RPMI8226 (cell line): ENCODE results near the gene CEP19.
"Not testable (repeated sequence)": the region's sequence is repeated elsewhere in the genome, so short reads cannot be mapped to it uniquely, and the experiment has no call there.

Experiments used
- DNase-seq: peaks from one replicate; pipeline ENCODE4 v3.0.0-alpha.2; 2015

CEP19 gene

DNA sequence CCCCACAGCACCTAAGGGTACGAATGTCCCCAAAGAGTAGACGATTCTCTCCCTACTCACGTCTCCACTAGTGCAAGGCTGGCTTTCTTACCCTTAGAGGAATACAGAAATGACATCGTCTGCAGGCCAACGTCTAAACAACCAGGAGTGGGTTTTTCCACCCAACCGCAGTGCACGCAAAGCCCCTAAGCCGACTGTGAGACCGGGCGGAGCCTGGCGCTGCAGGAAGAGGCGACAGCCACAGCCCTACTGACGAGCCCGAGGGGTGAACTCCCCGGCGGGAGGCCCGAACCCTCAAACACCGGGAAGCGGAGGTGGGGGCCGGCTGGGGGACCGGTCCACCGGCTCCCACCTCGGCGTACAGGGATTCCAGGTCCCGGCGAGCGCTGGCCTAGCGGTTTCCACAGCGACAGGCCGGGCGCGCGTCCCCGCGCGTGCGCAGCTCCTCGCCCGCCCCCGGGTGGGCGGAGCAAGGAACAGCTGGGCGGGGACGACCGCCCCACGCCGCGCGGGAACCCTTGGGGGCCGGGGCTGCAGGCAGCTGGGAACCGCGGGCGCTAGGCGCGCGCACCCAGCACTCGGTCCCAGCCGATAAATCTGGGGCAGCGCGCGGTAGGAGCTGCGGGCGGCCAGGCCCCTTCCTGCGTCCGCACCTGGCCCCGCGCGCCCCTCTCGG lies at the start of gene CEP19, which contains the start of gene PIGX:
TSS of gene CEP19 (minus strand) at position 413 of the 676 bp plus-strand sequence. CDS start 3,593 bp downstream, outside the sequence.
TSS of gene PIGX (plus strand) at position 540 of the 676 bp plus-strand sequence.
- DNase-seq, result peak; percentile 93

DNA sequence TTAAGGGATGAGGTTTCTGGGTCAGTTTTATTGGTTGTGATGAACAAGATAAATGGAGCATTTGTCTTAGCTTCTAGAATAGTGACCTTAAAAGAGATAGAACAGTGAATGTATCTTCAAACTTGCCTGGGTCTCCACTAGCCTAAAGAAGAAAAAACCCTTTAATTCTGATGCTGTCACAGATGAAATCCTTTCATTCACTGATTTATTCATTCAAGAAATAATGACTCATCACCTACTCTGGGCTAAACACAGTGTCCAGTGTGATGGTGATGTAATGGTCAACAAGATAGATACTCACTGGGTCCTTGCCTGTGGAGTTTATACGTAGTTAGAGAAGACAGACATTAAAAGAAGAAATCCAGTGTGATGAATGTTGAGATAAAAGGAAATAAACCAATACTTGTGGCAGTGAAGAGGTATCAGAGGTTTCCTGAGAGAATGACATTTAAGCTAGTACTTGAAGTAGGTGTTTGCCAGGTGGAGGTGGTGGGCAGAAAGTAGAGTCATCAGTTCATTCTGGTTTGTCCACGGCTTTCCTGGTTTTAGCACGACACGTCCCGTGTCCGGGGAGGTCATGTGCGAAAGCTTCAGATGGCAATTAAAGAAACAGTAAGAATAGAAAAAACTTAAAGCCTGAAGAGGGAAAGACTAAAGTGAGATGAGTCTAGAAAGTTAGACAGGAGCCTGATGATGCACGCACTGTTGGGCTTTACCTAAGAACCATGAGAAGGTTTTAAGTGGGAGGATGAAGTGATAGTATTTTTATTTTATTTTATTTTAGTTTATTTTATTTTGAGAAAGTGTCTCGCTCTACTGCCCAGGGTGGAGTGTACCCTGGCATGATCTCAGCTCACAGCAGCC lies 46.1 kb upstream of the CEP19 start:
- DNase-seq, result no peak

GRCh38 chr3:196756732-196757131 lies 44.7 kb upstream of the CEP19 start:
- DNase-seq, result no peak

- DNase-seq, result no peak
These were observed 42.3 kb upstream of the CEP19 start for GRCh38 chr3:196754091-196754981.

DNA sequence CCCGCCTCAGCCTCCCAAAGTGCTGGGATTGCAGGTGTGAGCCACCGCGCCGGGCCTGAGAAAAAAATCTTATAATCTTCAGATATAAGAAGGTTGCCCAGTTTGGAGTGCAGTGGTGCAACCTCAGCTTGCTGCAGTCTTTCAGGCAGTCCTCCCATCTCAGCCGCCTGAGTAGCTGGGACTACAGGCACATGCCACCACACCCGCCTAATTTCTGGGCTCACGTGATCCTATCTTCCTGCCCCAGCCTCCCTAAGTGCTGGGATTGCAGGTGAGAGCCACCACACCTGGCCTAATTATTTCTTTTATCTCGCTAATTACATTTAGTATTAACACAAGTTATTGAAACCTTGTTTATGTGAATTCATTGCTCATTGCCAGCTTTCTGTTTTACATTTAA lies 41.2 kb upstream of the CEP19 start:
- DNase-seq, result no peak

DNA sequence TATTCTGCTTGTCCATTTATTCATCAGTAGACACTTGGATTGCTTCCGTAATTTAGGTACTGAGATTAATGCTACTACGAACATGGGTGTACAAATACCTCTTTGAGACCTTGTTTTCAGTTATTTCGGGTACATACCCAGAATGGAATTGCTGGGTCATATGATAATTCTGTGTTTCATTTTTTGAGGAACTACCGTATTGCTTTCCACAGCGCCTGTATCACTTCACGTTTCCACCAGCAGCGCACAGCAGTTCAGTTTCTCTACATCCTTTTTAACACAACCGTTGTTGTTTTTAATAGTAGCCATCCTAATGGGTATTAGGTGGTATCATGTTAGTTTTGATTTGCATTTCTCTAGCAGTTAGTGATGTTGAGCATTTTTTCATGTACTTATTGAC lies 37.1 kb upstream of the CEP19 start:
- DNase-seq, result no peak

GRCh38 chr3:196743569-196743968 lies 31.5 kb upstream of the CEP19 start:
- DNase-seq, result not testable (repeated sequence)

GRCh38 chr3:196741249-196741889 lies 29.3 kb upstream of the CEP19 start:
- DNase-seq, result no peak

DNA sequence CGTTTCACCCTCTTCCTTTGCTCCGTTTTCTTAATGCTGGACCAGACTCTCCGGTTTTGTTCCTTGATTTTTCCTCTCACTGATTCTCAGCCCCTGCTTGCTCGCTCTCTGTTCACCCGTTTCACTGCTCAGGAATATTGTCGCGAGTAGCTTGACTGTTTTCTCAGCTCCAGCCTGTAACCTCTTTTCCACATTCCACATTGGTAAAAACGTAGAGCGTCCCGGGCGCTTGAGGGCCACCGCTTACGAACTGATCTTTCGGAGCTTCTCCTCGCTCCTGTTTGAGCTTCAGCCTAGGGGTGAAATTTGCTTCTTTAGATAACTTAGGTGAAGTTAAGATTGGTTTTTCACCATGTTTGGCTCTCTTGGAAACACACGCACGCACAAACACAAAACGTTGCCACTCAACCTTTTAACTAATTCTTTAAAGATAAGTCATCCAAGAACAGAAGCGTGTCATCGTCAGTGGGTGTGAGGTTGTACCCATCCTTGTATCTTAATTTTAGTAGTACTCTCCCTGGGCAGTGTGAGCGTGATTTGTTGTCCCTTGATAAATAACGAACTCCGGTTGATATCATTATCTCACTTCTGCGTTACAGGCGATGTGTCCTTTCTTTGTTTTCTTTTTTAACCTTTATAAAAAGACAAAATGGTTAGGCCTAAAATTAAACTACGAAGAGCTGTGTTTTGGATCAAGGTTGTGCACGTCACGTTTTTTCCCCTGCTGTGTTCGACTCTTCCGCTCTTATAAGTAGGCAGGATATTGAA lies 28.6 kb upstream of the CEP19 start:
- peak; percentile 46 for DNase-seq

DNA sequence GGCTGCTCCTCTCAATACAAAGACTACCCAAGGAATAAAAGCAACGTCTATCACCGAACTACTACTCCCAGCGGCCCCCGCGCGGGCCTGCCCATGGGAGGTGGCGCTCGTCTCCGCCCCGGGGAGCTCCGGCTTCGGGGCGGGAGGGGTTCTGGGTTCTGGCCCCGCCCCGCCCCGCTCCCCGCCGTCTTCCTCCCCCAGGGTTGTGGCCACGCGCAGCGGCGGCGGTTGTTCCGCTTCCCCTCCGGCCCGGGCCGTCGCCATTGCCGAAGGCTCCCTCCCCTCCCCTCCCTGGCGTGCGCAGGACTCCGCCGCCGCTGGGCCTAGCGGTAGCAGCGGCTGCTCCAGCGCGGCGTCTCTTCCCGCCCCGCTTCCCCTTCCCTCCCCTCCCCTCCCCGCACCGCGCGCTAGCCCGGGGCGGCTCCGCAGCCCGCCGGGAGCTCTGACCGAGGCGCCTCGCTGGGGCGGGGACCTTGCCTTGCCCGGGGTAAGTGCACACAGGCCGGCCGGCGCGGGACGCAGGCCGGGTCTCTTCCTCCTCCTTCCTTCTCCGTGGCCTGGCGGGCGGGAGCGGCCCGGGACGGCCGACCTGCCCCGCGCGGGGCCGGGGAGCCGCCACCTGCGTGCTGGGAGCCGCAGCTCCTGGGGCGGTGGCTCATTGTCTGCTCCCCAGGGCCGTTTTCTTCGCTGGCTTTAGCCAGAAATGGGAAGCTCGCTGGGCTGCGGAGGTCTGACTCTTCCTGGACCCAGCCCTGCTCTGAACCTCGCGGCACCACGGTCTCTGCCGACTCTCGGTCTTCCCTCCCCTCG lies 27.8 kb upstream of the CEP19 start, which contains the start of gene PAK2:
TSS of gene PAK2 (plus strand) at position 187 of the 810 bp plus-strand sequence. CDS start 42,790 bp downstream, outside the sequence.
- DNase-seq, result peak; percentile 95

DNA sequence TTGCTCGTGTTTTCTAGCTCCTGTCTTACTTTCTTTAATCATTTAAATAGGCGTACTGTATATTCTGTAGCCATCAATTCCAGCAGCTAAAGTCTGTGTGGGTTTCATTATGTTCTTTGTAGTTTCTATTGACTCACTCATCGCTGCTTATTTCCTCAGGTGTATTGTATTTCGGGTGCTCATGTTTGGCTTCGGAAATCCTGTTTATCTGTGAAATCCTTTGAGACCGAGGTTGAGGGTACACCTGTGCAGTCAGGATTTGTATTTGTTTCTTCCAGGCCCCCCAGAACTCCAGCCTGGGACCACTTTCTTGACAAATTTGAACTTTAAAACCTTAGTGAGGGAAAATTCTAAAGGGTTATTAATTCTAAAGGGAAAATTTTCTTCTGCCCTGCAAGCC lies 25.6 kb upstream of the CEP19 start:
- DNase-seq, result no peak

GRCh38 chr3:196736670-196737374 lies 24.8 kb upstream of the CEP19 start:
- no peak for DNase-seq

GRCh38 chr3:196735751-196736150 lies 23.7 kb upstream of the CEP19 start:
- DNase-seq, result no peak

DNA sequence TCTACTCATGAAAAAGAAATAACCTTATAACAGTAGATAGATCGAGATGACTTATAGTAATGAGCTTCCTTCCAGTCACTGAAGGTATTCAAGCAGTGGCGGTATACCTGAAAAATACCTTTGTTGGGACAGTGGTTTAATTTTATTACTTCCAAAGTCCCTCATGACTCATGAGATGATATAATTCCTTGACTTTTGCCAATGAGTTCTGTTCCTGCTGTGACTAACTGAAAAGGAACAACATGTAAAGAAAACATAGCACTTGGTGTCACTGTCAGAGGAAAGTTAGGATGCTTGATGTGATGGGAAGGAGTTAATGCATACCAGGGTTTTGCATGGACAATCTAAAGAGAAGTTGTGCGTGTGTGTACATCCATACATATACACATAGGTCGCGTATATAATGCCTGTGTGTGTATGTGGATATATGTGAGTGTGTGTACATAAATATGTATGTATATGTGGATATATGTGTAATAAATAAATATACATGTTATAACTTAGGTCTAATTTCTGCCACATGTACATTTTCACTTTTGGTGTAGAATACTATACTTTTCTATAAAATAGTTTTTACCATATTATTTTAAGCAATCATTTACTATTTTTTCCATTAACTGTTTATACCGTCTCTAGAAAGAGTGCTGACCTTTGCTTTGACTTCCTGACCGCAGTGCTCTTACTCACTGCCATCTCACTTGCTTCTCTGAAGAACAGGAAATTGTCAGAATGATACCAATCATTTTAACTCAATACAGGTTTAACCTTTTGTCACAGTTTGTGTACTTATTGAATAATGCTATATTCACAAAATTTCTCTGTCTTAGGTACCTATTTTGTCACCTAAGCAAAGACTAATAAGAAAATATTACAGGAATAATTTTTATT lies 15.0 kb upstream of the CEP19 start:
- no peak for DNase-seq

DNA sequence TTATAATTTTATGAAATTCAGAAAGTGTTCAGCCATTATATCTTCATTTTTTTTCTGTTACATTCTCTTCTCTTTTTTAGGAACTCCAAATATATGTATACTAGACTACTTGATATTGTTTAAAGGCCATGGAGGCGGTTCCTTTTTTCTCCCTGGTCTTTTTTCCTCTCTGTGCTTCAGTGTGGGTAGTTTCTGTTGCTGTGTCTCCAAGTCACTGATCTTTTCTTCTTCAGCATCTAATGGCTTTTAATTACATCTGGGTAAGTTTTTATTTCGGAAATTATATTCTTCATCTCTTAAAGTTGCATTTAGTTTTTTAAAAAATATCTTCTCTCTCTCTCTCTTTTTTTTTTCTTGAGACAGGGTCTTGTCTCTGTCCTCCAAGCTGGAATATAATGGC lies 9.0 kb upstream of the CEP19 start:
- no peak for DNase-seq

GRCh38 chr3:196717162-196717561 lies 5.1 kb upstream of the CEP19 start:
- DNase-seq, result not testable (repeated sequence)

GRCh38 chr3:196712514-196713413 lies 714 bp upstream of the CEP19 start:
- no peak for DNase-seq

DNA sequence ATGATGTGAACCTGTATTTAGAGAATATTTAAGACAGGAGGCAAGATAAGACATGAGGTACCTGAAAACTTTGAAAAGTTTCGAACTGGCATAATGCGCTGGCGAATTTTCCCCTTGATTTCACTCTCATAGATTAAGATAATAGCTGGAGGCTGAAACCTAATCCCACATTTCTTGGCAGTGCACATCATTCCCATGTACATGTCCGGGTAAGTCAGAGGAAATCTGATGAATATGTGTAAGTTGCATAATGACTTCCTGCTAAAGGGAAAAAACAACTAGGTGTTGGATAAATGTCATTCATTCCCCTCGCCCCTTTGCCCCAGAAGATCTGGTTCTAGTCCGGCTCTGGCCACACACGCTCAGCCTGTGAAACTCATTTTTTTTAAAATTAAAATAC lies 3.6 kb downstream of the CEP19 start:
- no peak for DNase-seq
